Smooth muscle cell (in vitro differentiated cells): ENCODE results near the gene P2RX4. TPM values are rescaled to one million over a fixed set of nuclear protein-coding genes. Genes with fewer than 3 reads are reported as not detected.
A peak's percentile ranks its signal among the peaks of the same experiment; 100 is the strongest.

Source experiments
- DNase-seq: peaks from one replicate; lab custom pipeline; 2025; ENCODE audit not compliant: unreplicated experiment; lab: John Stamatoyannopoulos, UW
- H2AFZ ChIP-seq: fragments of 200-600 bp; sonication (generic); 2 replicates; pipeline ENCODE4 v1.6.0; 2016; ENCODE audit warnings: antibody characterized with exemption, low read depth, mild to moderate bottlenecking
- H3F3A ChIP-seq: fragments of 200-600 bp; sonication (generic); 2 replicates; pipeline ENCODE4 v1.6.0; 2017; ENCODE audit warnings: antibody characterized with exemption, low read depth
- H3K27ac ChIP-seq: fragments of 200-600 bp; sonication (generic); 2 replicates; pipeline ENCODE4 v1.5.1; 2016; ENCODE audit warnings: low read depth, mild to moderate bottlenecking
- H3K27me3 ChIP-seq: fragments of 200-600 bp; sonication (generic); 2 replicates; pipeline ENCODE4 v1.6.1; 2016; ENCODE audit warnings: low read depth, mild to moderate bottlenecking
- H3K36me3 ChIP-seq: fragments of 200-600 bp; sonication (generic); 2 replicates; pipeline ENCODE4 v1.5.1; 2016; ENCODE audit warnings: low read depth
- H3K4me1 ChIP-seq: fragments of 200-600 bp; sonication (generic); 2 replicates; pipeline ENCODE4 v1.5.1; 2016; ENCODE audit warnings: low read depth
- H3K4me2 ChIP-seq: fragments of 200-600 bp; sonication (generic); 2 replicates; pipeline ENCODE4 v1.6.0; 2016; ENCODE audit warnings: mild to moderate bottlenecking
- H3K4me3 ChIP-seq: fragments of 200-600 bp; sonication (generic); 2 replicates; pipeline ENCODE4 v1.5.1; 2016; ENCODE audit warnings: mild to moderate bottlenecking
- H3K79me2 ChIP-seq: fragments of 200-600 bp; sonication (generic); 2 replicates; pipeline ENCODE4 v1.6.0; 2016; ENCODE audit warnings: low read depth, mild to moderate bottlenecking
- H3K9ac ChIP-seq: fragments of 200-600 bp; sonication (generic); 2 replicates; pipeline ENCODE4 v1.6.0; 2016; ENCODE audit warnings: low read depth
- H3K9me3 ChIP-seq: fragments of 200-600 bp; sonication (generic); replicated peaks from 2 replicates; pipeline ENCODE4 v1.5.1; 2016; ENCODE audit warnings: low read depth
- H4K20me1 ChIP-seq: fragments of 200-600 bp; sonication (generic); 2 replicates; pipeline ENCODE4 v1.6.0; 2016; ENCODE audit warnings: low read depth
- CTCF ChIP-seq: fragments of 200-600 bp; sonication (generic); IDR thresholded peaks from 2 replicates; pipeline ENCODE4 v1.5.1; 2017; ENCODE audit warnings: borderline replicate concordance, mild to moderate bottlenecking, antibody characterized with exemption; ENCODE audit not compliant: insufficient read depth, poor library complexity, severe bottlenecking
- WGBS: methylation state at CpG from one replicate; pipeline ENCODE4 v1.1.7; 2016; ENCODE audit warnings: low lambda C conversion rate; 5-methylcytosine and 5-hydroxymethylcytosine counted together
- polyA plus RNA-seq: library from polyadenylated mRNA; unstranded; fragments of >200 nt; fragmentation: Nextera tagmentation; extraction: Ambion mirVana; gene quantifications from 2 replicates; pipeline ENCODE4 v1.2.1, GENCODE V29; 2016
- total RNA-seq: library from RNA; depleted of rRNA; stranded (reverse); fragments of >200 nt; gene quantifications from 2 replicates; pipeline ENCODE4 v1.2.3, GENCODE V29; 2014

P2RX4 gene
- total and polyA plus RNA-seq, 2 experiments from 2014 or later = 20.6 to 32.2 TPM

DNA sequence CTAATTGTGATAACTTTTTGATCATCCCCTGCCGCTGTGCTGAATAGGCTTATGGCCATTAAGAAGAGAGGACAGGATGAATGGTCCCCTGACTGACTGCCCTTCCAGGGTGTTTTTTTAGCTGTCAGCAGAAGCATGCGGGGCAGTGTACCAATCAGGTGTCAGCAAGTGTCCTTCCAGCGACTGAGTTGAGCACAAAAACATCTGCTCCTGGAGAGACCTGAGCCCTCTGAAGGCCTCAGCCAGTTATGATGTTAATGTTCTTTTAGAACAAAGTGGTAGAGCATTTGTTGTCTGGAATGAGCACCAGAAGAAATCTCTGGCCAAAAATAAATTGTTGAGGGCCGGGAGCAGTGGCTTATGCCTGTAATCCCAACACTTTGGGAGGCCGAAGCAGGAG lies 39.8 kb upstream of the P2RX4 start:
- Histone ChIP-seq H3K79me2 (no peaks in the 10 kb centered on the region), H4K20me1 (no peaks in the 10 kb centered on the region), H3K4me3 (no peak overlapping the region), H3K4me1 (no peaks in the 10 kb centered on the region), H3K36me3 (no peaks in the 10 kb centered on the region), H3K27ac (no peak overlapping the region), H2AFZ (no peak overlapping the region), H3K4me2 (no peak overlapping the region), H3F3A (no peaks in the 10 kb centered on the region), H3K9ac (no peak overlapping the region), H3K27me3 (no peaks in the 10 kb centered on the region), H3K9me3 (no peaks in the 10 kb centered on the region)
- TF ChIP-seq CTCF = no peak
- 85% methylated on average over 5 of the region's 5 CpGs for WGBS
- no peak for DNase-seq

DNA sequence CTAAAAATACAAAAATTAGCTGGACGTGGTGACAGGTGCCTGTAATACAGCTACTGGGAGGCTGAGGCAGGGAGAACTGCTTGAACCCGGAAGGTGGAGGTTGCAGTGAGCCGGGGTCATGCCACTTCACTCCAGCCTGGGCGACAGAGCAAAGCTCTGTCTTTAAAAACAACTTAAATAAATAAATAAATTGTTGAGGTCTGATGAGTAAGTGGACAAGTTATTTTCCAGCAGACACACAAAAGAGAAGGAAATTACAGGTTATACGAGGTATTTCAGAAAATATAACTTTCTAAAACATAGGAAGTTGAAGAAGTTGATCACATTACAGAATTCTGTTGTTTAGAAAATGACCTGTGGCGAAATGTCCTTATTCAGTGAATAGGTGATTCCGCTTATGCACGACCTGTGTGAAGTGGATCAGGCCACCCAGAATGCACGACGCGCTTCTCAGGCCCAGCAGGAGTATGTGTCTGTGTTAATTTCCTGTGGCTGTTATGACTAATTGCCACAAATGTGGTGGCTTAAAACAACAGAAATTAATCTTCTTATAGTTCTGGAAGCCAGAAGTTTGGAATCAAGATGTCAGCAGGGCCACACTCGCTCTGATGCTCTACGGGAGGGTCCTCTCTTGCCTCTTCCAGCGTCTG lies 39.2 kb upstream of the P2RX4 start:
- peak overlapping the region; percentile 61 for H3K27ac ChIP-seq
- no peaks in the 10 kb centered on the region for H3K4me1 ChIP-seq
- no peaks in the 10 kb centered on the region for H4K20me1 ChIP-seq
- H3K4me2 ChIP-seq = peak overlapping the region; percentile 42
- no peak overlapping the region for H2AFZ ChIP-seq
- no peaks in the 10 kb centered on the region for H3K79me2 ChIP-seq
- no peaks in the 10 kb centered on the region for H3K36me3 ChIP-seq
- no peaks in the 10 kb centered on the region for H3F3A ChIP-seq
- 52% methylated on average over 14 of the region's 14 CpGs for WGBS
- H3K9me3 ChIP-seq = no peaks in the 10 kb centered on the region
- TF ChIP-seq CTCF = no peak
- DNase-seq = no peak
- no peak overlapping the region for H3K9ac ChIP-seq
- H3K4me3 ChIP-seq = no peak overlapping the region
- H3K27me3 ChIP-seq = no peaks in the 10 kb centered on the region

DNA sequence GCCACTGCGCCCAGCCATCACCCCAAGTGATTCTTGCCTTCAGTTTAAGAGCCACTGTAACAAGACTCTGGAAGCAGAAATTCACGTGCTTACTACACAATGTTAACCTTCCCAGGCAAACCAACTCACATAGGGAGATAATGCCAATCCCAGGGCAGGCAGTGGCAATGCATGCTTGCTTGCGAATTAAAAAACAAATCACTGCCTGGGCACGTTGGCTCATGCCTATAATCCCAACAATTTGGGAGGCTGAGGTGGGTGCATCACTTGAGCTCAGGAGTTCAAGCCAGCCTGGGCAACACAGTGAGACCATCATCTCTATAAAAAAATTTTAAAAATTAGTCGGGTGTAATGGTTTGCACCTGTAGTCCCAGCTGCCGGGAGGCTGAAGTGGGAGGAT lies 37.8 kb upstream of the P2RX4 start:
- no peak for DNase-seq
- H3K9me3 ChIP-seq = no peaks in the 10 kb centered on the region
- H3K79me2 ChIP-seq = no peaks in the 10 kb centered on the region
- H3K4me1 ChIP-seq = no peaks in the 10 kb centered on the region
- 94% methylated on average over 6 of the region's 6 CpGs for WGBS
- no peaks in the 10 kb centered on the region for H3K36me3 ChIP-seq
- no peak overlapping the region for H3K4me3 ChIP-seq
- TF ChIP-seq CTCF = no peak
- no peaks in the 10 kb centered on the region for H3K27me3 ChIP-seq
- H2AFZ ChIP-seq = no peak overlapping the region
- no peaks in the 10 kb centered on the region for H3F3A ChIP-seq
- H3K4me2 ChIP-seq = no peak overlapping the region
- H4K20me1 ChIP-seq = no peaks in the 10 kb centered on the region
- H3K27ac ChIP-seq = no peak overlapping the region
- H3K9ac ChIP-seq = no peak overlapping the region
